H1 (cell line): ENCODE results near the gene KCNH5. TPM values are rescaled to one million over a fixed set of nuclear protein-coding genes. Genes with fewer than 3 reads are reported as not detected.

Experiments used
- CTCF ChIA-PET: fragments of 300-600 bp; sonication (Branson Sonifier 250); formaldehyde crosslinking; loops from one replicate; lab custom pipeline; 2021; ENCODE audit not compliant: partially characterized antibody; lab: Charles Lee
- POLR2A ChIA-PET: fragments of 300-600 bp; sonication (Branson Sonifier 250); formaldehyde crosslinking; loops from one replicate; lab custom pipeline; 2021; ENCODE audit warnings: inconsistent platforms; ENCODE audit not compliant: partially characterized antibody; lab: Charles Lee
- DNase-seq, 2 experiments: peaks; one replicate each; pipeline versions ENCODE4 v3.0.0 to v3.0.0-alpha.2; 2010 to 2022; ENCODE audit warnings: low spot score in 2 of 2, low read depth in 1 of 2, mixed read lengths in 1 of 2
- FAIRE-seq: peaks from 2 replicates; lab custom pipeline; 2011; peaks lifted over from hg19 to GRCh38; lab: Jason Lieb, UNC
- H2AFZ ChIP-seq: 2 replicates; pipeline ENCODE4 v1.8.1; 2012; ENCODE audit warnings: low read length, inconsistent platforms
- H2AK5ac ChIP-seq: 2 replicates; pipeline ENCODE4 v1.6.1; 2013; ENCODE audit warnings: low read depth, low read length
- H2BK120ac ChIP-seq: replicated peaks from 2 replicates; pipeline ENCODE3; 2013; ENCODE audit warnings: low read depth, low read length, inconsistent platforms
- H2BK12ac ChIP-seq: 2 replicates; pipeline ENCODE4 v1.6.1; 2013; ENCODE audit warnings: low read depth, low read length
- H2BK15ac ChIP-seq: 2 replicates; pipeline ENCODE4 v1.6.1; 2013; ENCODE audit warnings: low read length
- H2BK20ac ChIP-seq: 2 replicates; pipeline ENCODE4 v1.6.1; 2013; ENCODE audit warnings: low read length
- H2BK5ac ChIP-seq: 2 replicates; pipeline ENCODE4 v1.6.1; 2013; ENCODE audit warnings: low read depth, low read length
- H3K14ac ChIP-seq: 2 replicates; pipeline ENCODE4 v1.6.1; 2013; ENCODE audit warnings: inconsistent platforms; ENCODE audit not compliant: insufficient read length
- H3K18ac ChIP-seq: 2 replicates; pipeline ENCODE4 v1.6.1; 2013; ENCODE audit warnings: low read length; ENCODE audit errors: extremely low read depth
- H3K23ac ChIP-seq: 2 replicates; pipeline ENCODE4 v1.6.1; 2013; ENCODE audit warnings: inconsistent platforms; ENCODE audit not compliant: insufficient read length
- H3K23me2 ChIP-seq: 2 replicates; pipeline ENCODE4 v1.6.1; 2013; ENCODE audit warnings: low read depth, low read length
- H3K27ac ChIP-seq: 2 replicates; pipeline ENCODE4 v1.6.1; 2011; ENCODE audit warnings: low read depth, low read length, inconsistent platforms
- H3K27me3 ChIP-seq, 4 experiments: replicated peaks in 1 of 4; 1 replicate in 1 of 4; 2 replicates in 3 of 4; pipeline versions ENCODE4 v1.6.1 to v1.8.1; 2011 to 2013; ENCODE audit warnings: low read length in 3 of 4, mild to moderate bottlenecking in 3 of 4, inconsistent platforms in 2 of 4, mixed read lengths in 2 of 4, moderate library complexity in 1 of 4; ENCODE audit not compliant: control insufficient read depth in 3 of 4, insufficient read depth in 3 of 4; ENCODE audit errors: extremely low read depth in 1 of 4
- H3K36me3 ChIP-seq, 4 experiments: 2 replicates each; pipeline versions ENCODE4 v1.6.1 to v1.8.1; 2011 to 2013; ENCODE audit warnings: mild to moderate bottlenecking in 4 of 4, low read length in 3 of 4, moderate library complexity in 2 of 4, control low read depth in 1 of 4, inconsistent platforms in 1 of 4; ENCODE audit not compliant: insufficient read depth in 4 of 4, control insufficient read depth in 2 of 4
- H3K4ac ChIP-seq: replicated peaks from 2 replicates; pipeline ENCODE3; 2013; ENCODE audit warnings: low read length, low read depth, mixed read lengths, inconsistent platforms; ENCODE audit not compliant: insufficient read length
- H3K4me1 ChIP-seq, 4 experiments: replicated peaks in 1 of 4; 1 replicate in 1 of 4; 2 replicates in 3 of 4; pipeline versions ENCODE4 v1.6.1 to v1.8.1; 2011 to 2013; ENCODE audit warnings: low read length in 3 of 4, inconsistent platforms in 2 of 4, mixed read lengths in 1 of 4; ENCODE audit not compliant: insufficient read depth in 4 of 4, control insufficient read depth in 3 of 4
- H3K4me2 ChIP-seq, 2 experiments: 2 replicates each; pipeline versions ENCODE4 v1.6.1 to v1.8.1; 2011 to 2013; ENCODE audit warnings: low read depth in 2 of 2, low read length in 2 of 2, control low read depth in 1 of 2, inconsistent platforms in 1 of 2, mild to moderate bottlenecking in 1 of 2; ENCODE audit not compliant: insufficient read depth in 1 of 2
- H3K4me3 ChIP-seq, 4 experiments: fragments of 200-600, 300-600 bp in 1 of 4; sonication (generic), shearing (Covaris generic), sonication (Bioruptor Twin) in 1 of 4; 2 replicates each; pipeline versions ENCODE4 v1.5.1 to v1.8.1; 2011 to 2016; ENCODE audit warnings: low read length in 4 of 4, low read depth in 3 of 4, control low read depth in 2 of 4, inconsistent platforms in 2 of 4, mild to moderate bottlenecking in 2 of 4, mixed read lengths in 1 of 4, moderate library complexity in 1 of 4; ENCODE audit not compliant: insufficient read depth in 2 of 4; ENCODE audit errors: extremely low read depth in 1 of 4
- H3K56ac ChIP-seq: replicated peaks from 2 replicates; pipeline ENCODE3; 2013; ENCODE audit warnings: low read depth, mild to moderate bottlenecking, mixed read lengths, low read length, inconsistent platforms; ENCODE audit not compliant: insufficient read length
- H3K79me1 ChIP-seq: 2 replicates; pipeline ENCODE4 v1.6.1; 2013; ENCODE audit warnings: low read depth, low read length, control low read depth
- H3K79me2 ChIP-seq, 2 experiments: 2 replicates each; pipeline versions ENCODE4 v1.6.1 to v1.8.1; 2012 to 2013; ENCODE audit warnings: low read length in 2 of 2, mild to moderate bottlenecking in 2 of 2, inconsistent platforms in 1 of 2; ENCODE audit not compliant: insufficient read depth in 2 of 2, control insufficient read depth in 1 of 2
- H3K9ac ChIP-seq, 4 experiments: replicated peaks in 1 of 4; 1 replicate in 1 of 4; 2 replicates in 3 of 4; pipeline versions ENCODE4 v1.6.1 to v1.8.1; 2011 to 2013; ENCODE audit warnings: low read depth in 3 of 4, low read length in 3 of 4, control low read depth in 2 of 4, mild to moderate bottlenecking in 2 of 4, moderate library complexity in 2 of 4, inconsistent platforms in 1 of 4; ENCODE audit errors: extremely low read depth in 1 of 4
- H3K9me3 ChIP-seq, 2 experiments: 2 replicates each; pipeline versions ENCODE4 v1.6.1 to v1.8.1; 2012 to 2013; ENCODE audit warnings: mild to moderate bottlenecking in 2 of 2, moderate library complexity in 2 of 2, control low read depth in 1 of 2, inconsistent platforms in 1 of 2, low read depth in 1 of 2, low read length in 1 of 2, mixed read lengths in 1 of 2; ENCODE audit not compliant: insufficient read depth in 2 of 2
- H4K20me1 ChIP-seq, 2 experiments: replicated peaks in 1 of 2; 2 replicates each; pipeline versions ENCODE3 to v1.8.1; 2011 to 2013; ENCODE audit warnings: inconsistent platforms in 2 of 2, low read length in 2 of 2, mild to moderate bottlenecking in 1 of 2; ENCODE audit not compliant: insufficient read depth in 2 of 2, control insufficient read depth in 1 of 2
- H4K5ac ChIP-seq: 2 replicates; pipeline ENCODE4 v1.6.1; 2013; ENCODE audit warnings: low read length, low read depth, mixed read lengths, inconsistent platforms; ENCODE audit not compliant: insufficient read length
- H4K8ac ChIP-seq: 2 replicates; pipeline ENCODE4 v1.8.0; 2013; ENCODE audit warnings: mild to moderate bottlenecking, moderate library complexity, low read length, inconsistent platforms; ENCODE audit not compliant: insufficient read depth; ENCODE audit errors: extremely low read depth
- H4K91ac ChIP-seq: replicated peaks from 2 replicates; pipeline ENCODE3; 2013; ENCODE audit warnings: low read length, mixed read lengths, inconsistent platforms; ENCODE audit not compliant: insufficient read length
- CHD1 ChIP-seq: IDR thresholded peaks from 2 replicates; pipeline ENCODE4 v1.6.1; 2012; ENCODE audit warnings: low read depth, low read length, improper control_type of control experiment
- CTBP2 ChIP-seq: IDR thresholded peaks from 2 replicates; pipeline ENCODE4 v1.7.0; 2011; ENCODE audit warnings: borderline replicate concordance, mild to moderate bottlenecking, moderate library complexity, mixed read lengths, low read length; ENCODE audit not compliant: insufficient read depth, insufficient read length
- FOSL1 ChIP-seq: IDR thresholded peaks from 2 replicates; pipeline ENCODE4 v1.6.1; 2011; ENCODE audit warnings: mild to moderate bottlenecking, low read depth, low read length, moderate library complexity; ENCODE audit not compliant: insufficient read depth
- GABPA ChIP-seq: IDR thresholded peaks from 2 replicates; pipeline ENCODE4 v1.6.1; 2011; ENCODE audit warnings: mild to moderate bottlenecking, low read length, moderate library complexity, borderline replicate concordance; ENCODE audit not compliant: insufficient read depth
- GTF2F1 ChIP-seq: IDR thresholded peaks from 2 replicates; pipeline ENCODE4 v1.6.1; 2012; ENCODE audit warnings: low read depth, low read length, improper control_type of control experiment, borderline replicate concordance
- JUN ChIP-seq: IDR thresholded peaks from 2 replicates; pipeline ENCODE4 v1.6.1; 2011; ENCODE audit warnings: low read depth, mild to moderate bottlenecking, improper control_type of control experiment, low read length
- POLR2A ChIP-seq, 2 experiments: IDR thresholded peaks; 1 replicate in 1 of 2; 2 replicates in 1 of 2; pipeline ENCODE4 v1.6.1; 2011; ENCODE audit warnings: low read depth in 2 of 2, low read length in 2 of 2, mild to moderate bottlenecking in 2 of 2; ENCODE audit errors: control extremely low read depth in 1 of 2
- POLR2AphosphoS5 ChIP-seq: IDR thresholded peaks from 2 replicates; pipeline ENCODE4 v1.6.1; 2011; ENCODE audit warnings: low read depth, low read length
- RAD21 ChIP-seq, 2 experiments: IDR thresholded peaks in 1 of 2; conservative IDR thresholded peaks in 1 of 2; 2 replicates each; pipeline ENCODE4 v1.6.1; 2011; ENCODE audit warnings: low read depth in 2 of 2, low read length in 2 of 2, improper control_type of control experiment in 1 of 2, inconsistent platforms in 1 of 2, mild to moderate bottlenecking in 1 of 2, moderate library complexity in 1 of 2
- SUZ12 ChIP-seq: fragments of 200-600 bp; sonication (generic); IDR thresholded peaks from 2 replicates; pipeline ENCODE4 v1.6.1; 2012; ENCODE audit warnings: mild to moderate bottlenecking, inconsistent platforms, low read length, moderate library complexity, mixed read lengths
- TAF7 ChIP-seq: optimal IDR thresholded peaks from 2 replicates; pipeline ENCODE3; 2011; ENCODE audit warnings: low read depth, mild to moderate bottlenecking, inconsistent platforms, low read length, moderate library complexity, borderline replicate concordance
- TBP ChIP-seq: IDR thresholded peaks from 2 replicates; pipeline ENCODE4 v1.6.1; 2011; ENCODE audit warnings: low read depth, low read length, improper control_type of control experiment
- YY1 ChIP-seq: IDR thresholded peaks from 2 replicates; pipeline ENCODE4 v1.6.1; 2011; ENCODE audit warnings: low read depth, mild to moderate bottlenecking, low read length
- WGBS, 2 experiments: shearing (Covaris generic) in 1 of 2; methylation state at CpG; one replicate each; pipeline versions ENCODE4 v1.1.6 to v1.1.7; 2013 to 2015; ENCODE audit warnings: low lambda C conversion rate in 2 of 2, mixed read lengths in 2 of 2, inconsistent platforms in 1 of 2, low coverage in 1 of 2, missing lambda C conversion rate in 1 of 2; ENCODE audit not compliant: insufficient replicate concordance in 2 of 2, insufficient coverage in 1 of 2, insufficient read length in 1 of 2; ENCODE audit errors: extremely low coverage in 1 of 2, missing lambda C conversion rate in 1 of 2; 5-methylcytosine and 5-hydroxymethylcytosine counted together
- polyA plus RNA-seq, 7 experiments: library from polyadenylated mRNA; depleted of rRNA in 3 of 7; stranded (reverse) in 5 of 7; unstranded in 2 of 7; fragments of >200 nt in 5 of 7; fragments of 200-250 nt in 2 of 7; gene quantifications; 1 replicate in 5 of 7; 2 replicates in 1 of 7; 4 replicates in 1 of 7; pipeline versions ENCODE4 v1.2.1 to v1.2.3, GENCODE V29; 2011 to 2013; ENCODE audit warnings: missing spikeins in 2 of 7, mixed read lengths in 2 of 7
- total RNA-seq: library from RNA; stranded (reverse); fragmentation: NEBNext Ultra II Directional; extraction: Animal tissue kit (Norgen Biotek cat#: 25700); gene quantifications from 2 replicates; pipeline ENCODE4 v1.2.1, GENCODE V29; 2021
- TF ChIP-seq, protein P1 (sequence below): IDR thresholded peaks from 2 replicates; pipeline ENCODE4 v1.6.1; 2012; ENCODE audit warnings: inconsistent platforms

The KCNH5 gene
- total and polyA plus RNA-seq, 2 of the 8 experiments (the other 6 are each of a cell fraction or from before 2014, with no cell fraction given) = 0.24 to 0.50 TPM

DNA sequence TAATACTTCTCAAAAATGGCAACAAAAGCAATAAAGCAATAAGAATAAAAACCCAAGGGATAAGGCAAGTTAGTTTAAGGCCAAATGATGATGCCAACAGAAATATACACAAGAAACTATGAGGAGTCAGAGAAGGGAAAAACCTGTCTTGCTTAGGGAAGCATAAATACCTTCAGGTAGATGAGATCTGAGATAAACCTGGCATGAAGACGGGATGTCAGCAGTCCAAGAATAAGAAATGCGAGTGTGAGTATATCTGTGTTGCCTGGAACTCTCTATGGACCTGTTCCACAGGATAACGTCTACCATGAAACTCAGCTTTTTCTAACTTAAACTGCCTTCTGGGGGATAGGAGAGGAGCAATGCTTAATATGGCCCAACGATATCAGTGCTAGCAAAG is 30.6 kb downstream of the KCNH5 start:
- Histone ChIP-seq H3K23ac (no peak overlapping the region), H4K5ac (no peak overlapping the region), H3K4me3 (no peak overlapping the region), H3K9ac (no peak overlapping the region), H2AFZ (no peak overlapping the region), H3K36me3 (no peaks in the 10 kb centered on the region), H4K91ac (no peak overlapping the region), H3K79me2 (no peaks in the 10 kb centered on the region), H3K9me3 (no peaks in the 10 kb centered on the region), H3K4ac (no peak overlapping the region), H2BK5ac (no peak overlapping the region), H3K27me3 (no peaks in the 10 kb centered on the region), H3K56ac (no peak overlapping the region), H3K79me1 (no peaks in the 10 kb centered on the region), H2BK15ac (no peak overlapping the region), H3K27ac (no peak overlapping the region), H3K4me1 (no peaks in the 10 kb centered on the region), H2BK20ac (no peak overlapping the region), H4K8ac (no peak overlapping the region), H3K23me2 (no peaks in the 10 kb centered on the region), H3K14ac (no peak overlapping the region), H4K20me1 (no peaks in the 10 kb centered on the region), H2AK5ac (no peak overlapping the region), H2BK120ac (no peak overlapping the region), H2BK12ac (no peak overlapping the region), H3K18ac (no peak overlapping the region), H3K4me2 (no peak overlapping the region)
- POLR2A ChIA-PET = no interaction called here
- no peak for DNase-seq
- FAIRE-seq = no peak
- CTCF ChIA-PET = no interaction called here
- 91% methylated on average over 4 of the region's 4 CpGs; no CpG with 5 or more reads in 1 of the 2 experiments for WGBS, 2 experiments
- TF ChIP-seq CTBP2 (no peak), GABPA (no peak), FOSL1 (no peak), POLR2AphosphoS5 (no peak), JUN (no peak), TBP (no peak), YY1 (no peak), TAF7 (no peak), POLR2A (IDR thresholded peaks at IDR 0.05; ENCODE audit: control extremely low read depth in 1 of 2, low read depth in 2 of 2, low read length in 2 of 2) (no peak), SUZ12 (no peak), GTF2F1 (no peak), RAD21 (IDR thresholded peaks at IDR 0.05 in 1 of 2, conservative IDR thresholded peaks at IDR 0.05 in 1 of 2; ENCODE audit: low read depth in 2 of 2, low read length in 2 of 2) (no peak), CHD1 (no peak)
- TF ChIP-seq, protein P1, sequence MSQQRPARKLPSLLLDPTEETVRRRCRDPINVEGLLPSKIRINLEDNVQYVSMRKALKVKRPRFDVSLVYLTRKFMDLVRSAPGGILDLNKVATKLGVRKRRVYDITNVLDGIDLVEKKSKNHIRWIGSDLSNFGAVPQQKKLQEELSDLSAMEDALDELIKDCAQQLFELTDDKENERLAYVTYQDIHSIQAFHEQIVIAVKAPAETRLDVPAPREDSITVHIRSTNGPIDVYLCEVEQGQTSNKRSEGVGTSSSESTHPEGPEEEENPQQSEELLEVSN = no peak
